D721Med (cell line): ENCODE data around the gene STN1.
"Not testable (repeated sequence)": the region's sequence is repeated elsewhere in the genome, so short reads cannot be mapped to it uniquely, and the experiment has no call there.

Source experiments
- DNase-seq: peaks from one replicate; pipeline ENCODE4 v3.0.0; 2011; ENCODE audit warnings: low spot score; ENCODE audit not compliant: insufficient read length
- FAIRE-seq: peaks from 2 replicates; lab custom pipeline; 2011; peaks lifted over from hg19 to GRCh38; lab: Jason Lieb, UNC
- CTCF ChIP-seq: IDR thresholded peaks from 2 replicates; pipeline ENCODE4 v1.5.1; 2012; ENCODE audit warnings: mild to moderate bottlenecking, control low read depth; ENCODE audit not compliant: insufficient read depth; ENCODE audit errors: missing control alignments

STN1 gene

DNA sequence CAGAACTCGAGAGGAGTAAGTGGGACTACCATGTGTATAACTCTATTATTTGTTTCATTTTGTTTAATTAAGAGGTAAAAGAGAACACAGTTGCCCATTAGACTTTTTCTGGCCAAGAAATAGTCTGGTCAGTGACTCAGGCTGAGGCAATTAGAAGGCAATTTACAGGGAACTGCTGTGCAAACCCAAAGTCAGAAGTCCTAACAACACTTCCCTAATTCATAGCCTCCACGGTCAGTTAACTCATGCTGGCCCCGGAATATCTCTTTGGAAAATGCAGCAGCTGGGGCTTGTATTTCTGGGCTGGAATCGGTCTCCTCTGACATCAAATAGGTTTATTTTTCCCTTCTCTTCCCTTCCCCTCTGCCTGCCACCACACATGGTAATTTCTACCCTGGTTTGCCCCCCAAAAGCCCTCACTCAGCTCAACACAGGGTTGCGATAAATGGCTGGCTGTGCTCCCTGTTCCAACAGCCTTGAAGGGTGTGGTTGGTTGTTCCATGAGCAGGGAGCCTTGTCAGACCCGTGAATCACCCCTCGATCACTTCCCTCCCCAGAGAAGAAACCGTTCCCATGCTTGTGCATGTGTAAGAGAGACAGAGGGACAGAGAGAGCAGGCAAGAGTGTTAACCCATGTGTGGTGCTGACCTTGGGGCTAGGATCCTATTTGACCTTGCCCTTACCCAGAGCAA is 68.0 kb downstream of the STN1 start:
- DNase-seq (no peak), FAIRE-seq (no peak)
- TF ChIP-seq CTCF, result no peak

DNA sequence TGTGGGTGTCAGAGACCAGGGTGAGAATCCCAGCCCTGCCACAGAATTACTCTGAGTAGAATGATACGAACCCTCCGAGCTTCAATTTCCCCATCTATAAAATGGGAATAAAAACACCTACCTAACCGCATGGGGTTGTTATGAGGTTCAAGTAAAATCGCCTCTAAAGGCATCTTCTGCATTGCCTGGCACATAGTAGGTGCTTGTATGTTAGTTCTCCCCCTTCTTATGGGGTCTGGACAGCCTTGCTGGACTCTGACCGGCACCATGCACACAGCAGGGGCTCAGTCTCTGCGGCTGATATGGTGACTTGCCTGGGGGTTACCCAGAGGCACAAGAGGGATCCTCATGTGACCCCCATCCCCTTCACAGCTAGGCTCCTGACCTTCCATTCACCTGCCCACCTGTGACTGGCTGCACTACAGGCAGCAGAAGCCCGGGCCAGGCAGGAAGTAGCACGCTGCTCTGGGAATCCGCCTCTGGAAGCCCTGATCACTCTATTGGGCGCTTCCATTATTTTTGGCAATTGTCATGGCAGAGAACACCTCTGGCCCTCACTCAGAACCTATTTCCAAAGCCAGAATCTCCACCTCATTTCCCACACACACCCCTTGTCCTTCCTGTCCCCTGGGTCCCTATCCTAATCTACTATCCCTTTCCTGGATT is 68.6 kb downstream of the STN1 start:
- no peak for TF ChIP-seq CTCF
- FAIRE-seq, result no peak

GRCh38 chr10:103847909-103848468 is 70.0 kb downstream of the STN1 start:
- DNase-seq, result no peak
- no peak for TF ChIP-seq CTCF
- FAIRE-seq, result no peak

More for the DNA sequence above, 68.6 kb downstream of the STN1 start:
- DNase-seq, result no peak

GRCh38 chr10:103847346-103847745 is 70.6 kb downstream of the STN1 start:
- DNase-seq (no peak), FAIRE-seq (no peak)
- no peak for TF ChIP-seq CTCF

DNA sequence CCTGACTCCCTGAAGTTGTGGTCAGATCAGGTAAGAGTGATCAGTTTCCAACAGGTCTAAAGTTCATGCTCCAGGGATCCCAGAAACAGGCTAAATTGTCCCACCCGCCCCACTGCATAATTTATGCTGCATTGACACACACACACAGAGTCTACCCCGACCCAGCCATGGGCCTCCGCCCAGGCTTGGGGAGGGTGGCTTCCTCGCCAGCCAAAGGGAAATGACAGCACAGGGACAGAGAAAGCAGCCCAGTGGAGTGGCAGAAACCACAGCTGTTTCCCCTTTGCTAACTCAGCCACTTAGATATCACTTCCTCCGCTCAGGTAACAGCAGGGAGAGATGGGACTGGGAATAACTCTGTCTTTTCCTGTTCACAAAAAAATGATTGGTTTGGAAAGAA is 72.0 kb downstream of the STN1 start:
- no peak for FAIRE-seq

DNA sequence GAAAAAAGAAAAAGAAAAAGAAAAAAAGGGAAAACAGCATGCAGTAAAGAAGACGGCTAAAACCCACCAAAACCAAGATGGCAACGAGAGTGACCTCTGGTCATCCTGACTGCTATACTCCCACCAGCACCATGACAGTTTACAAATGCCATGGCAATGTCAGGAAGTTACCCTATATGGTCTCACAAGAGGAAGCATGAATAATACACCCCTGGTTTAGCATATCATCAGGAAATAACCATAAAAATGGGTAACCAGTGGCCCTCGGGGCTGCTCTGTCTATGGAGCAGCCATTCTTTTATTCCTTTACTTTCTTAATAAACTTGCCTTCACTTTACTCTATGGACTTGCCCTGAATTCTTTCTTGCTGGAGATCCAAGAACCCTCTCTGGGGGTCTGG is 72.6 kb downstream of the STN1 start:
- not testable (repeated sequence) for FAIRE-seq, DNase-seq

More for the DNA sequence above, 72.0 kb downstream of the STN1 start:
- no peak for TF ChIP-seq CTCF
- no peak for DNase-seq

- no peak for TF ChIP-seq CTCF
- no peak for FAIRE-seq
- no peak for DNase-seq
These were observed 74.0 kb downstream of the STN1 start for GRCh38 chr10:103843854-103844570.
